HepG2 (cell line): ENCODE measurements around the gene KIRREL2. TPM values are rescaled to one million over a fixed set of nuclear protein-coding genes. Genes with fewer than 3 reads are reported as not detected.

Source experiments
- DMAP1 ChIP-seq: IDR thresholded peaks from 2 replicates; pipeline ENCODE4 v1.6.1; 2016
- IRX3 ChIP-seq: sonication (generic); formaldehyde crosslinking; IDR thresholded peaks from 2 replicates; pipeline ENCODE4 v1.8.1; 2023; ENCODE audit warnings: mild to moderate bottlenecking, low read depth, missing genetic modification reagents, borderline replicate concordance
- KAT7 ChIP-seq: IDR thresholded peaks from 2 replicates; pipeline ENCODE4 v1.6.1; 2018; ENCODE audit warnings: borderline replicate concordance, missing compliant biosample characterization
- KDM5B ChIP-seq: sonication (generic); formaldehyde crosslinking; IDR thresholded peaks from 2 replicates; pipeline ENCODE4 v1.4.0; 2020; ENCODE audit warnings: missing genetic modification reagents, mild to moderate bottlenecking, borderline replicate concordance
- MIER2 ChIP-seq: IDR thresholded peaks from 2 replicates; pipeline ENCODE4 v1.6.1; 2016; ENCODE audit warnings: missing biosample characterization, missing genetic modification reagents
- NCOA2 ChIP-seq: sonication (generic); formaldehyde crosslinking; IDR thresholded peaks from 2 replicates; pipeline ENCODE4 v1.8.0; 2022; ENCODE audit warnings: inconsistent platforms
- RBAK ChIP-seq: sonication (generic); formaldehyde crosslinking; IDR thresholded peaks from 2 replicates; pipeline ENCODE4 v1.5.1; 2020; ENCODE audit warnings: mild to moderate bottlenecking, missing genetic modification reagents
- SCMH1 ChIP-seq: sonication (generic); formaldehyde crosslinking; IDR thresholded peaks from 2 replicates; pipeline ENCODE4 v1.9.0; 2021; ENCODE audit warnings: missing genetic modification reagents, mild to moderate bottlenecking, borderline replicate concordance
- SIX1 ChIP-seq: sonication (generic); formaldehyde crosslinking; IDR thresholded peaks from 2 replicates; pipeline ENCODE4 v1.4.0; 2020; ENCODE audit warnings: missing genetic modification reagents, borderline replicate concordance
- TCF12 ChIP-seq, 2 experiments: fragments of 450-650 bp in 1 of 2; sonication (generic) in 1 of 2; formaldehyde crosslinking in 1 of 2; IDR thresholded peaks; 2 replicates each; pipeline versions ENCODE4 v1.6.1 to v1.8.0; 2017 to 2022; ENCODE audit warnings: antibody characterized with exemption in 1 of 2, mild to moderate bottlenecking in 1 of 2, missing genetic modification reagents in 1 of 2, moderate library complexity in 1 of 2
- ZBTB33 ChIP-seq: sonication (generic); formaldehyde crosslinking; IDR thresholded peaks from 2 replicates; pipeline ENCODE4 v1.4.0; 2020; ENCODE audit warnings: missing genetic modification reagents
- ZMAT3 ChIP-seq: sonication (generic); formaldehyde crosslinking; conservative IDR thresholded peaks from 2 replicates; pipeline ENCODE4 v1.7.0; 2021; ENCODE audit warnings: missing genetic modification reagents
- ZNF24 ChIP-seq: fragments of 450-650 bp; IDR thresholded peaks from 2 replicates; pipeline ENCODE4 v1.6.1; 2017; ENCODE audit warnings: antibody characterized with exemption, mild to moderate bottlenecking
- ZNF484 ChIP-seq: sonication (generic); formaldehyde crosslinking; IDR thresholded peaks from 2 replicates; pipeline ENCODE4 v1.5.1; 2020; ENCODE audit warnings: mild to moderate bottlenecking, low read depth, missing genetic modification reagents, borderline replicate concordance
- ZNF547 ChIP-seq: sonication (generic); formaldehyde crosslinking; IDR thresholded peaks from 2 replicates; pipeline ENCODE4 v1.5.1; 2020; ENCODE audit warnings: mild to moderate bottlenecking, missing genetic modification reagents
- ZNF550 ChIP-seq: sonication (generic); formaldehyde crosslinking; IDR thresholded peaks from 2 replicates; pipeline ENCODE4 v1.4.0; 2020; ENCODE audit warnings: mild to moderate bottlenecking, missing genetic modification reagents, borderline replicate concordance
- ZNF562 ChIP-seq: sonication (generic); formaldehyde crosslinking; IDR thresholded peaks from 2 replicates; pipeline ENCODE4 v1.8.0; 2022; ENCODE audit warnings: missing genetic modification reagents, borderline replicate concordance
- ZNF564 ChIP-seq: sonication (generic); formaldehyde crosslinking; IDR thresholded peaks from 2 replicates; pipeline ENCODE4 v1.8.1; 2023; ENCODE audit warnings: mild to moderate bottlenecking, missing genetic modification reagents
- polyA plus RNA-seq, 8 experiments: library from polyadenylated mRNA; depleted of rRNA in 3 of 8; stranded (reverse) in 7 of 8; unstranded in 1 of 8; fragments of >200 nt; fragmentation: Illumina TruSeq in 4 of 8; extraction: Trizol in 4 of 8; gene quantifications; 2 replicates each; pipeline versions ENCODE4 v1.2.1 to v1.2.3, GENCODE V29; 2011 to 2016; ENCODE audit warnings: low read depth in 4 of 8, missing spikeins in 1 of 8, mixed read lengths in 1 of 8; ENCODE audit not compliant: insufficient read depth in 1 of 8
- total RNA-seq, 5 experiments: library from RNA; depleted of rRNA; stranded (reverse); fragments of >200 nt; fragmentation: Illumina TruSeq; extraction: Trizol; gene quantifications; 2 replicates each; pipeline ENCODE4 v1.2.3, GENCODE V29; 2016; ENCODE audit warnings: low read depth in 1 of 5
- TF ChIP-seq, protein P1 (sequence below): sonication (generic); formaldehyde crosslinking; IDR thresholded peaks from 2 replicates; pipeline ENCODE4 v1.4.0; 2020; ENCODE audit warnings: mild to moderate bottlenecking, missing genetic modification reagents
- TF ChIP-seq, protein P2 (sequence below): sonication (generic); formaldehyde crosslinking; IDR thresholded peaks from 2 replicates; pipeline ENCODE4 v1.4.0; 2020; ENCODE audit warnings: missing genetic modification reagents
- TF ChIP-seq, protein P3 (sequence below): IDR thresholded peaks from 2 replicates; pipeline ENCODE4 v1.6.1; 2016; ENCODE audit warnings: missing compliant biosample characterization, missing genetic modification reagents, borderline replicate concordance
- TF ChIP-seq, protein P4 (sequence below): sonication (generic); formaldehyde crosslinking; IDR thresholded peaks from 2 replicates; pipeline ENCODE4 v1.8.1; 2023; ENCODE audit warnings: mild to moderate bottlenecking, inconsistent platforms, moderate library complexity, missing genetic modification reagents, borderline replicate concordance

The KIRREL2 gene
- total and polyA plus RNA-seq, 2 of the 13 experiments (the other 11 are each of a cell fraction or from before 2014, with no cell fraction given) = 0.18 to 2.4 TPM

DNA sequence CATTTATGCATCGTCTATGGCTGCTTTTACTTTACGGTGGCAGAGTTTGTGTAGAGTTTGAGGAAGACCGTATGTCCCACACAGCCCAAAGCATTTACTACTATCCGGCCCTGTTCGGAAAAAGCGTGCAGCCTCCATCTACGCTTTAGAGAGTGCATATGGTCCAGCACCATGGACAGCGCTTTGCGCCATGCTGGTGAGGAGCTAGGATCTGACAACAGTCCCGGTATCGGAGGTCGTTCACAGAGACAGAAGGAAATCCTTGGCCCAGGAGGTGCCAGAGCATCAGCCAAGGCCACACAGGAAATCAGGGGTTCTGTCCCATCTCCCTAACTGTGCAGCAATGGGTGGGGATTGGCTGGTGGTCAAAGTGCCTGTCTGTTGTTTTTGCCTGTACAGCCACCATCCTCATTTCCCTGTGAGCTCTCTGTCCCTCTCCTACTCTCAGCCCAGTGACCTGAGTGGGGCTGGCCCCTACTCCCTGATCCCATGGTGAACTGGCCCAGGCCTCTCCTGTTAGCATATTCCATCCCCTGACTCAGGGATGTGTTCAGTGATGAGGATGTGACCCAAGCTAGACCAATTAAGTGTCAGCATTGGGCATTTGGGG, 27.9 kb upstream of the KIRREL2 start (continued):
- TF ChIP-seq, protein P1, sequence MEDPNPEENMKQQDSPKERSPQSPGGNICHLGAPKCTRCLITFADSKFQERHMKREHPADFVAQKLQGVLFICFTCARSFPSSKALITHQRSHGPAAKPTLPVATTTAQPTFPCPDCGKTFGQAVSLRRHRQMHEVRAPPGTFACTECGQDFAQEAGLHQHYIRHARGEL (CRISPR knock-in tag) = no peak
- TF ChIP-seq, protein P2, sequence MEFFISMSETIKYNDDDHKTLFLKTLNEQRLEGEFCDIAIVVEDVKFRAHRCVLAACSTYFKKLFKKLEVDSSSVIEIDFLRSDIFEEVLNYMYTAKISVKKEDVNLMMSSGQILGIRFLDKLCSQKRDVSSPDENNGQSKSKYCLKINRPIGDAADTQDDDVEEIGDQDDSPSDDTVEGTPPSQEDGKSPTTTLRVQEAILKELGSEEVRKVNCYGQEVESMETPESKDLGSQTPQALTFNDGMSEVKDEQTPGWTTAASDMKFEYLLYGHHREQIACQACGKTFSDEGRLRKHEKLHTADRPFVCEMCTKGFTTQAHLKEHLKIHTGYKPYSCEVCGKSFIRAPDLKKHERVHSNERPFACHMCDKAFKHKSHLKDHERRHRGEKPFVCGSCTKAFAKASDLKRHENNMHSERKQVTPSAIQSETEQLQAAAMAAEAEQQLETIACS (CRISPR knock-in tag) = no peak
- TF ChIP-seq ZNF484 (CRISPR knock-in tag) (no peak; the same call in 1 of the 2 replicates), ZNF24 (no peak), RBAK (CRISPR knock-in tag) (no peak), ZNF550 (CRISPR knock-in tag) (no peak), TCF12 (IDR thresholded peaks at IDR 0.05) (no peak), TCF12 (CRISPR knock-in tag; IDR thresholded peaks at IDR 0.05) (no peak), NCOA2 (CRISPR knock-in tag) (peak; percentile 84), ZNF564 (0 out of 2 replicates have a peak, but pooled peaks have one; percentile 45), SCMH1 (CRISPR knock-in tag) (no peak), ZNF562 (CRISPR knock-in tag) (no peak; the same call in 1 of the 2 replicates), ZMAT3 (peak; percentile 98), KDM5B (CRISPR knock-in tag) (peak; percentile 58; the same call in 1 of the 2 replicates), DMAP1 (CRISPR knock-in tag) (no peak), MIER2 (peak; percentile 99), ZNF547 (CRISPR knock-in tag) (peak; percentile 85; the same call in 1 of the 2 replicates), SIX1 (0 out of 2 replicates have a peak, but pooled peaks have one; percentile 47), IRX3 (CRISPR knock-in tag) (0 out of 2 replicates have a peak, but pooled peaks have one; percentile 66), KAT7 (CRISPR knock-in tag) (0 out of 2 replicates have a peak, but pooled peaks have one; percentile 44), ZBTB33 (CRISPR knock-in tag) (peak; percentile 71)
- TF ChIP-seq, protein P3, sequence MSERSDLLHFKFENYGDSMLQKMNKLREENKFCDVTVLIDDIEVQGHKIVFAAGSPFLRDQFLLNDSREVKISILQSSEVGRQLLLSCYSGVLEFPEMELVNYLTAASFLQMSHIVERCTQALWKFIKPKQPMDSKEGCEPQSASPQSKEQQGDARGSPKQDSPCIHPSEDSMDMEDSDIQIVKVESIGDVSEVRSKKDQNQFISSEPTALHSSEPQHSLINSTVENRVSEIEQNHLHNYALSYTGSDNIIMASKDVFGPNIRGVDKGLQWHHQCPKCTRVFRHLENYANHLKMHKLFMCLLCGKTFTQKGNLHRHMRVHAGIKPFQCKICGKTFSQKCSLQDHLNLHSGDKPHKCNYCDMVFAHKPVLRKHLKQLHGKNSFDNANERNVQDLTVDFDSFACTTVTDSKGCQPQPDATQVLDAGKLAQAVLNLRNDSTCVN (CRISPR knock-in tag) = peak; percentile 95
- TF ChIP-seq, protein P4, sequence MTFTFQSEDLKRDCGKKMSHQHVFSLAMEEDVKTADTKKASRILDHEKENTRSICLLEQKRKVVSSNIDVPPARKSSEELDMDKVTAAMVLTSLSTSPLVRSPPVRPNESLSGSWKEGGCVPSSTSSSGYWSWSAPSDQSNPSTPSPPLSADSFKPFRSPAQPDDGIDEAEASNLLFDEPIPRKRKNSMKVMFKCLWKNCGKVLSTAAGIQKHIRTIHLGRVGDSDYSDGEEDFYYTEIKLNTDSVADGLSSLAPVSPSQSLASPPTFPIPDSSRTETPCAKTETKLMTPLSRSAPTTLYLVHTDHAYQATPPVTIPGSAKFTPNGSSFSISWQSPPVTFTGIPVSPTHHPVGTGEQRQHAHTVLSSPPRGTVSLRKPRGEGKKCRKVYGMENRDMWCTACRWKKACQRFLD (CRISPR knock-in tag) = peak; percentile 85; the same call in 1 of the 2 replicates
